IPS-NIHi7 (cell line): ENCODE measurements around the gene ARHGAP9.
"Not testable (repeated sequence)": the region's sequence is repeated elsewhere in the genome, so short reads cannot be mapped to it uniquely, and the experiment has no call there.

Experiments
- DNase-seq: peaks from one replicate; pipeline ENCODE4 v3.0.0; 2012; ENCODE audit warnings: mixed read lengths; ENCODE audit errors: extremely low spot score

ARHGAP9 gene

DNA sequence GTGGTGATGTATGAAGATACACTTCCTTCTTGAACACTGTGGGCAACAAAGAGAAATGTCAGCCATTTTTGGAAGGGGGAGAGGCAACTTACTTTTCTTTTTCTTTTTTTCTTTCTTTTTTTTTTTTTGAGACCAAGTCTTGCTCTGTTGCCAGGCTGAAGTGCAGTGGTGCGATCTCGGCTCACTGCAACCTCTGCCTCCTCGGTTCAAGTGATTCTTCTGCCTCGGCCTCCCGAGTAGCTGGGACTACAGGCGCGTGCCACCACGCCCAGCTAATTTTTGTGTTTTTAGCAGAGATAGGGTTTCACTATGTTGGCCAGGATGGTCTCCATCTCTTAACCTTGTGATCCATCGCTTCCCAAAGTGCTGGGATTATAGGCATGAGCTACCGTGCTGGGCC, 38.1 kb upstream of the ARHGAP9 start:
- not testable (repeated sequence) for DNase-seq

DNA sequence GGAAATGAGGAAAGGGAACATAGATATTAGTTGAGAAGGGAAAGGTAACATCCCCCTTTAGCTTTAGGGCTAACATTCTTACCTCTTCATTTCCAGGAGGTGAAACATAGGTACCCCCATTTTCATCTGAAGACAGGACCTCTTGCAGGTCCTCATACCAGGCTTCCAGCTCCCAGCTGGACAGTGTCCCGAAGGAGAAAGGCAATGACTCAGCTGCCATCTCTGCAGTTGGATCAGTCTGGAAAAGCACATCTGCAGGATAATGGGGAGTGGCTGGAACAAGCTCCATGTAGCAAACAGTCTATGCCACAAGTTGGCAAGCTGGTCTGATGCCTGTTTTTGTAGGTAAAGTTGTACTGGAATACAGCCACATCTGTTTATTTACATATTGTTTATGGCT, 37.5 kb upstream of the ARHGAP9 start:
- no peak for DNase-seq

- no peak for DNase-seq
These were observed 37.0 kb upstream of the ARHGAP9 start for GRCh38 chr12:57516617-57517153.

- no peak for DNase-seq
These were observed 36.4 kb upstream of the ARHGAP9 start for GRCh38 chr12:57515934-57516541.

GRCh38 chr12:57515408-57515933, 35.8 kb upstream of the ARHGAP9 start:
- no peak for DNase-seq

GRCh38 chr12:57514720-57515407, 35.2 kb upstream of the ARHGAP9 start:
- DNase-seq, result no peak

- DNase-seq, result not testable (repeated sequence)
These were observed 34.6 kb upstream of the ARHGAP9 start for GRCh38 chr12:57514246-57514645.

GRCh38 chr12:57513677-57514076, 34.0 kb upstream of the ARHGAP9 start:
- not testable (repeated sequence) for DNase-seq

GRCh38 chr12:57513266-57513665, 33.6 kb upstream of the ARHGAP9 start:
- no peak for DNase-seq

GRCh38 chr12:57512665-57513064, 33.0 kb upstream of the ARHGAP9 start:
- no peak for DNase-seq

GRCh38 chr12:57511588-57512325, 32.1 kb upstream of the ARHGAP9 start:
- DNase-seq, result no peak

DNA sequence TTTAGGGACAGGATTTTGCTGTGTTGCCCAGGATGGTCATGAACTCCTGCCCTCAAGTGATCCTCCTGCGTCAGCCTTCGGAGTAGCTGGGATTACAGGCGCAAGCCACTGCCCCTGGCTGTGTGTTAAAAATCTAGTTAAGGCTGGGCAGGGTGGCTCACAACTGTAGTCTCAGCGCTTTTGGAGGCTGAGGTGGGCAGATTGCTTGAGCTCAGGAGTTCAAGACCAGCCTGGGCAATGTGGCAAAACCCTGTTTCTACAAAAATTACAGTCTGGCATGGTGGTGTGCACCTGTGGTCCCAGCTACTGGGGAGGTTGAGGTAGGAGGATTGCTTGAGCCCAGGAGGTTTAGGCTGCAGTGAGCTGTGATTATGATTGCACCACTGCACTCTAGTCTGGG, 31.5 kb upstream of the ARHGAP9 start:
- no peak for DNase-seq

DNA sequence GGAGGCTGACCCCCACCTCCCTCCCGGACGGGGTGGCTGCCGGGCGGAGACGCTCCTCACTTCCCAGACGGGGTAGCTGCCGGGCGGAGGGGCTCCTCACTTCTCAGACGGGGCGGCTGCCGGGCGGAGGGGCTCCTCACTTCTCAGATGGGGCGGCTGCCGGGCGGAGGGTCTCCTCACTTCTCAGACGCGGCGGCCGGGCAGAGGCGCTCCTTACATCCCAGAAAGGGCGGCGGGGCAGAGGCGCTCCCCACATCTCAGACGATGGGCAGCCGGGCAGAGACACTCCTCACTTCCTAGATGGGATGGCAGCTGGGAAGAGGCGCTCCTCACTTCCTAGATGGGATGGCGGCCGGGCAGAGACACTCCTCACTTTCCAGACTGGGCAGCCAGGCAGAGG, 28.1 kb upstream of the ARHGAP9 start:
- DNase-seq, result not testable (repeated sequence)

DNA sequence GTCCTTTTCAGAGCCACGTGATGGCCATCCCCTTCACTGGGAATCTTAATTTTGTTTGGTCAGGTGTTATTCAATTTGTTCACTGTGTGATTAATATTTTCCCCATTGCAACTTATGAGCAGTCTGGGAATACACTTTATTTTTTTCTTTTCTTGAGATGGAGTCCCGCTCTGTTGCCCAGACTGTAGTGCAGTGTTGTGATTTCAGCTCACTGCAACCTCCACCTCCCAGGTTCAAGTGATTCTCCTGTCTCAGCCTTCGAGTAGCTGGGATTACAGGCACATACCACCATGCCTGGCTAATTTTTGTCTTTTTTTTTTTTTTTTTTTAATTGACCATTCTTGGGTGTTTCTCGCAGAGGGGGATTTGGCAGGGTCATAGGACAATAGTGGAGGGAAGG, 26.9 kb upstream of the ARHGAP9 start:
- not testable (repeated sequence) for DNase-seq

- not testable (repeated sequence) for DNase-seq
These were observed 22.8 kb upstream of the ARHGAP9 start for GRCh38 chr12:57502311-57502969.

GRCh38 chr12:57500213-57500612, 20.5 kb upstream of the ARHGAP9 start:
- no peak for DNase-seq

DNA sequence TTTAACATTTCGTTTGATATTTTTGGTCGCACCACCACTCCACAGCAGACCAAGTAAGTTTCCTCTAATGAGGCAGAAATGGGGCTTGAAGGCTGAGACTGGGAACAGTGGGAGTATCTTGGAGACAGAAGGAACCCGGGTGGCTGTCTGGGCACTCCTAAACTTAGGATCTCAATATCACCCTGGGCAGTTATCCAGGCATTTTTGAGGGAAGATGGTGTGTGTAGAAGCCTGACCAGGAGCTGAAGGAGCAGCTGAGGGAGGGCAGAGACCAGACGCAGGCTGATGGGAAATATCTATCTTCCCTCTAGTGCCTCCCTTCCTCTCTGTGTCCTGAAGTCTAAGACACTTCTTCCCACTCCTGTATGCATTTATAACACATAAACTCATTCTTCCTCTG, 18.9 kb upstream of the ARHGAP9 start:
- DNase-seq, result no peak

GRCh38 chr12:57498132-57498502, 18.5 kb upstream of the ARHGAP9 start:
- DNase-seq, result peak; percentile 54

DNA sequence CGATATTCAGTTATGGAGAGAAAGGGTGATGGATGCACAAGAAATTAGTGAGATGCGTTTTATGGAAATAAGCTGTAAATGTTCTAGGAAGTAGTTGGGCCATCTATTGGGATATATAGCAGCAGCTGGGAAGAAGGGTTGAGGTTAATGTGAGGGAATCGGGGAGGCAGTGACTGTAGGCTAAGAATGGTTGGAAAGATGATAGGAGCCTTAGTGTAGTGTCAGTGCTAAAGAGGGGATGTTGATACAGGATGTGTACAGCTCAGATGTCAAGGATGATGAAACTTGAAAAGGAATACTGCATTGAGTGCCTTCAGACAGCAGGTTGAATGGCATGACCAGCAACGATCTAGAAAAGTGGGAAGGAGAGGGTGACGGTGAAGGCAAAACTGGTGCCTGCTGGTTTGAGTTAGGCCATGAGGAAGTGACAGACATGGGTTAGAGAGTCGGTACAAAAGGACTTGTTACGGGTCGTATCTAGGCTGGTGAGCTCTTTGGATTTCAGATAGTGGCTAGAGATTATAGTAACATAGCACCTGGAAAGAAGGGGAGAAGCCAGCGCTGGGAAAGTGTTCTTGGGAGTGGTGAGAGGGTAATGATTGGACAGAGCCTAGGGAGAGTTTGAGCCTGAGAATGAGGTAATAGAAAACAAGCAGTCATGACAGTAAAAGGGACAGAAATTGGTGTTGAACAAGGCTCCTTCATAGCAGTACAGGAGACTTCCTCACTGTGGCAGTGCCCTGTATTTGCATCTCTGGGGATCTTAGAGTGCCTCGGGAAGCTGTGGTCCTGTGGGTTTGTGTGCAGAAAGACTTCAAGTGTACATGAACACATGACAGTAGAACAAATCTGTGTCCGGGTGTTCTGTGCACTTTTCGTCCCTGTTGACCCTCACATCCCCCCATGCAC, 17.8 kb upstream of the ARHGAP9 start:
- no peak for DNase-seq

DNA sequence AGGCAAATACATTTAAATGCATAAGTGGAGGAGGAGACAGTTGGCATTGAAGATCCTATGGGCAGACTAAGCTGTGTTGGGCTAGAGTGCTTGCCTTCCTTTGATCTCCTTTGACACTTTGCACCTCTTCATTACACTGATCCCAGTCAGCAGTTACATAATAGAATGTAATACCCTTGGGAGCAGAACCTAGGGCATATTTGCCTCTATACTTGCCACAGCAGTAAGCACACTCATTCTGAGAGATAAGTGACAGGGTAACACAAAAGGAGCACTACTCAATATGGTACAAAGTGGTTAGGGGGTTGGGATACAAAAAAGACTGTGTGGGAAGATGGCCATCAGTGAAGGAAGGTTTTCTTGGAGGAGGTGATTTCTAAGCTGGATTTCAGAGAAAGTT, 17.2 kb upstream of the ARHGAP9 start:
- no peak for DNase-seq
